Astrocyte (in vitro differentiated cells and primary cell): Measurements from ENCODE around the gene ANKRA2.

Experiments used
- EZH2 ChIP-seq: IDR thresholded peaks from 2 replicates; pipeline ENCODE4 v1.6.1; 2012; ENCODE audit warnings: mild to moderate bottlenecking, low read length, inconsistent platforms; ENCODE audit not compliant: insufficient read depth
- TF ChIP-seq, protein P1 (sequence below): IDR thresholded peaks from 2 replicates; pipeline ENCODE4 v1.5.1; 2011; ENCODE audit warnings: low read depth, mild to moderate bottlenecking, inconsistent platforms, low read length, moderate library complexity; ENCODE audit not compliant: insufficient read depth

DNA sequence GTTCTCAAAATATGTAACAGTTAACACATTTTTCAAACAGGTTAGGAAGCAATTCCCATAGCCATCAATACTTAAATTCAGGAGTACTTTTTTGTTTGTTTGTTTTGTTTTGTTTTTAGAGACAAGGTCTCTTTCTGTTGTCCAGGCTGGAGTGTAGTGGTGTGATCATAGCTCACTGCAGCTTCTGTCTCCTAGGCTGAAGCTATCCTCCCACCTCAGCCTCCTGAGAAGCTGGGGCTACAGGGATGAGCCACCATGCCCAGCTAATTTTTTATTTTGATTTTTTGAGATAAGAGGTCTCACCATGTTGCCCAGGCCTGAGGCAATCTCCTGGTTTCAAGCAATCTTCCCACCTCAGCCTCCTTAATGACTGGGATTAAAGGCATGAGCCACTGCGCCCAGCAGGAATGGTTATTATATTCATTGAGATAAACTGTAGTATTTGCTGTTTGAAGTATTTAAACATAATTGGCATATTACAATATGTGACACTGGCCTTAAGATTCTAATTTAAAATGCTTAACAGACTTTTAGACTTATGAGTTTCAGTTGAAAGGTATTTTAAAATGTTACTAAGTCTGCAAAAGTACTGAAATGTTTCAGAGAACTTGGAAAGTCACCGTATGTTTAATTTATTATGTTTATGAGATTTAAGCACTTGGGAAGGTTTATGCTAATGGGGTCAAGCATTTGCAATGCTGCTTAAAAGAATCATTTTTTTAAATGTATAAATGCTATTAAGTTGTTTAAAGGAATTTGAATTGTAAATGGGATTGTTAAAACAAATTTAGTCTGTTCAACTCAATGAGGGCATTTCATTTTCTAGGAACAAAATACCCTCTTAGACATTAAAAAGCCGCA, 17.1 kb upstream of the ANKRA2 start:
- TF ChIP-seq, protein P1, sequence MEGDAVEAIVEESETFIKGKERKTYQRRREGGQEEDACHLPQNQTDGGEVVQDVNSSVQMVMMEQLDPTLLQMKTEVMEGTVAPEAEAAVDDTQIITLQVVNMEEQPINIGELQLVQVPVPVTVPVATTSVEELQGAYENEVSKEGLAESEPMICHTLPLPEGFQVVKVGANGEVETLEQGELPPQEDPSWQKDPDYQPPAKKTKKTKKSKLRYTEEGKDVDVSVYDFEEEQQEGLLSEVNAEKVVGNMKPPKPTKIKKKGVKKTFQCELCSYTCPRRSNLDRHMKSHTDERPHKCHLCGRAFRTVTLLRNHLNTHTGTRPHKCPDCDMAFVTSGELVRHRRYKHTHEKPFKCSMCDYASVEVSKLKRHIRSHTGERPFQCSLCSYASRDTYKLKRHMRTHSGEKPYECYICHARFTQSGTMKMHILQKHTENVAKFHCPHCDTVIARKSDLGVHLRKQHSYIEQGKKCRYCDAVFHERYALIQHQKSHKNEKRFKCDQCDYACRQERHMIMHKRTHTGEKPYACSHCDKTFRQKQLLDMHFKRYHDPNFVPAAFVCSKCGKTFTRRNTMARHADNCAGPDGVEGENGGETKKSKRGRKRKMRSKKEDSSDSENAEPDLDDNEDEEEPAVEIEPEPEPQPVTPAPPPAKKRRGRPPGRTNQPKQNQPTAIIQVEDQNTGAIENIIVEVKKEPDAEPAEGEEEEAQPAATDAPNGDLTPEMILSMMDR: no peak
- TF ChIP-seq EZH2: no peak
